Memory B cell (primary cell): ENCODE data around the gene DOCK1.

Source experiments
- ATAC-seq: fragments of 150-1000 bp; cut with Tn5 transposase; 2 replicates; pipeline ENCODE4 v1.10.0; 2021; ENCODE audit warnings: low read depth, mild to moderate bottlenecking, moderate library complexity
- DNase-seq, 2 donors: peaks; one replicate each; pipeline ENCODE4 v3.0.0; 2022; ENCODE audit warnings: low spot score in 2 of 2
- H3K27ac Mint-ChIP-seq: one replicate; pipeline ENCODE4 v1.8.0; 2022; ENCODE audit warnings: mild to moderate bottlenecking, moderate library complexity, mixed read lengths
- H3K27me3 Mint-ChIP-seq: one replicate; pipeline ENCODE4 v1.8.0; 2022; ENCODE audit warnings: mixed read lengths
- H3K36me3 Mint-ChIP-seq: one replicate; pipeline ENCODE4 v1.8.0; 2022; ENCODE audit warnings: mild to moderate bottlenecking, mixed read lengths
- H3K4me1 Mint-ChIP-seq: one replicate; pipeline ENCODE4 v1.8.0; 2022; ENCODE audit warnings: mixed read lengths
- H3K4me3 Mint-ChIP-seq: one replicate; pipeline ENCODE4 v1.8.0; 2022; ENCODE audit warnings: mild to moderate bottlenecking, moderate library complexity, mixed read lengths
- H3K9me3 Mint-ChIP-seq: one replicate; pipeline ENCODE4 v1.8.0; 2022; ENCODE audit warnings: mixed read lengths

The DOCK1 gene

DNA sequence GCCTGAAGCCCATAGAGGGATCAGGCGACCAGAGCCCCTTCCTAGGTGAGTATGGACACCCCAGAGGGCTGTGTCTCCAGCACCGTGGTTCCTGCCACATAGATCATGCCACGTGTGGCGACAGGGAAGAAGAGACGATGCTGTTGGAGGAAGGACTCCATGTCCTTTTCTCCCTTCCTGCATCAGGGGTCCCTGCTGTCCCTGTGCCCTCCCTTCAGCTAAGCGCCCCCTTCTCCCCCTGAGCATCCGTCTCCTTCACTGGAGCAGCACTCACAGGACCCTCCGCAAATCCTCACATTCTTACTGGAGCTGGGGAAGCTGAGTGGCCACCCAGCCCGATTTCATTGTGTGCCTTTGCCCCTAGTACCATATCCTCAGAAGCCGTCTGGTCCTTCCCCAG is 558.3 kb downstream of the DOCK1 start:
- H3K4me3 Mint-ChIP-seq = no peak overlapping the region
- ATAC-seq = no peak
- DNase-seq = no peak
- H3K9me3 Mint-ChIP-seq = peaks cover 7% of the 10 kb centered on the region
- H3K27ac Mint-ChIP-seq = no peak overlapping the region
- no peaks in the 10 kb centered on the region for H3K4me1 Mint-ChIP-seq
- H3K36me3 Mint-ChIP-seq = no peaks in the 10 kb centered on the region
- no peaks in the 10 kb centered on the region for H3K27me3 Mint-ChIP-seq

DNA sequence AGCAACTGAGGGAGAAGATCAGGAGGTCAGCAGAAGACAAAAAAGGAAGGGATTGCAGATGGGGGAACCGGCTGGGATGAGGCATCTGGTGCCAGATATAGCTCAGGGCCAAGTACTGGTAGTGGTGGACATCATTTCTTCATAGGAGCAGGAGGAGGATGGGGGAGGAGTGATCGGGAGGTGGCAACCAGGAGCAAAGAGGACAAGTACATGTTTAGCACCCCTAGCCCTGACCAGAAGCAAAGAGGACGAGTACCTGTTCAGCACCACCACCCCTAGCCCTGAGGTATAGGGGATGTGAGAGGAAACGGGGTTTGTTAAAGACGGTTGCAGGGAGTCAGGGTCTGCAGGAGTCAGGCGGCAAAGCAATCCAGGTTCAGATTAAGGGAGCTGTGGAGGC is 559.3 kb downstream of the DOCK1 start:
- Mint-ChIP-seq H3K4me3 (no peak overlapping the region), H3K27me3 (no peaks in the 10 kb centered on the region), H3K4me1 (no peaks in the 10 kb centered on the region), H3K36me3 (no peaks in the 10 kb centered on the region), H3K27ac (no peak overlapping the region), H3K9me3 (peaks cover 7% of the 10 kb centered on the region)
- no peak for ATAC-seq
- DNase-seq = no peak

DNA sequence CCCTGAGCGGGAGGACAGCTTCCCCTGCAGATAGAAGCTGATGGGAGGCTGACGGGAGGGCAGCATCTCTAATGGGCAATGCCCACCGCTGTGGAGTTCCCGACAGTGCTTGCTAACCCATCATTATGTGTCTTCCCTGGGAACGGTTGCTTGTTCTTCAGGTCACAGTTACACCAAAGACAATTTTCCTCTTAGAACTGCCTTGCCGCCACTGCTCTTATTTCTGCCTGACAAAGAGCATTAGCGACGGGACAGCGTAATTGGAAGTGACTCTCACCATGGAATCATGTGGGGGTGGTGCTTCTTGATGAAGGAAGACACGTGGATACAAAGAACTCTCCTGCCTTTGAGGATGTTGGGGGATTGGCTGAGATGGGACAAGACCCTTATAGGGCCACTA is 562.6 kb downstream of the DOCK1 start:
- H3K27me3 Mint-ChIP-seq = no peaks in the 10 kb centered on the region
- no peaks in the 10 kb centered on the region for H3K36me3 Mint-ChIP-seq
- H3K27ac Mint-ChIP-seq = no peak overlapping the region
- H3K4me3 Mint-ChIP-seq = no peak overlapping the region
- no peak for DNase-seq
- ATAC-seq = no peak
- no peaks in the 10 kb centered on the region for H3K4me1 Mint-ChIP-seq
- H3K9me3 Mint-ChIP-seq = peaks cover 7% of the 10 kb centered on the region

DNA sequence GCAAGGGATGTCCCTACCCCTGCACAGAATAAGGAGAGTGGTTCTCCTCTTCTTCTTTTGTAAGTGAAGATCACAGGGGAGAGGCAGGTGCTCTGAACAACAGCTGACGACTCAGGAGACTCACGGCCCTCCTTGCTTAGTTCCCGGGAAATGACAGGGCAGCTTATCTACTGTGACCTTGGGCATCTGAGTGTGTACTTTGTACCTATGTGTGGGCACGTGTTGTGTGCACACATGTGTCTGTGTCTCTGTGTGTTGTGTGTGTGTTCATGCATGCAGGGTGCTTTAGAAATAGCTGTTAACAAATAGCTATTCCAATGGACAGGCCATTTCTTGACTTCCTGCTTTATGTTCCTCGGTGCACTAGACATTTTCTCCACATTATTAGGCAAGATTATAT is 563.4 kb downstream of the DOCK1 start:
- Mint-ChIP-seq H3K27me3 (no peaks in the 10 kb centered on the region), H3K9me3 (peaks cover 4% of the 10 kb centered on the region), H3K27ac (no peak overlapping the region), H3K4me3 (no peak overlapping the region), H3K36me3 (no peaks in the 10 kb centered on the region), H3K4me1 (no peaks in the 10 kb centered on the region)
- ATAC-seq (no peak), DNase-seq (no peak)

DNA sequence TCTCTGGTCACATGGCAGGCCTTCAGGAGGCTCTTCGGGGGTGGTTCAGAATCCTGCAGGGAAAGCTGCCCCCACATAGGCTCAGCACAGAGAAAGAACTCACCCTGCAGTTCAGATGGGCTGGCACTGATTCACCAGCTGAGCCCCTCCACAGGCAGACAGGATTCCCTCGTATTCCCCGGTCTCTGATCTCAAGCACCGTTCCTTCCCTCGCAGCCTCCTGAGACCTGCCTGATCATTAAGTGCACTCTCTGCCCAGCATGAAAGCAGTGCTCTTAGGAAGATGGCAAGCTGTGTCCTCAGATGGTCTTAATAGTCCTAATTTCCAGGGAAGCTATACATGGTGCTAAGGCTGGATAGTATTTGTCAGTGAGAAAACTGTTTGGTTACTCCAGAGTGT is 565.7 kb downstream of the DOCK1 start:
- DNase-seq (no peak), ATAC-seq (no peak)
- no peak overlapping the region for H3K4me3 Mint-ChIP-seq
- H3K27ac Mint-ChIP-seq = no peak overlapping the region
- H3K9me3 Mint-ChIP-seq = peaks cover 1% of the 10 kb centered on the region
- no peaks in the 10 kb centered on the region for H3K27me3 Mint-ChIP-seq
- H3K4me1 Mint-ChIP-seq = no peaks in the 10 kb centered on the region
- no peaks in the 10 kb centered on the region for H3K36me3 Mint-ChIP-seq

DNA sequence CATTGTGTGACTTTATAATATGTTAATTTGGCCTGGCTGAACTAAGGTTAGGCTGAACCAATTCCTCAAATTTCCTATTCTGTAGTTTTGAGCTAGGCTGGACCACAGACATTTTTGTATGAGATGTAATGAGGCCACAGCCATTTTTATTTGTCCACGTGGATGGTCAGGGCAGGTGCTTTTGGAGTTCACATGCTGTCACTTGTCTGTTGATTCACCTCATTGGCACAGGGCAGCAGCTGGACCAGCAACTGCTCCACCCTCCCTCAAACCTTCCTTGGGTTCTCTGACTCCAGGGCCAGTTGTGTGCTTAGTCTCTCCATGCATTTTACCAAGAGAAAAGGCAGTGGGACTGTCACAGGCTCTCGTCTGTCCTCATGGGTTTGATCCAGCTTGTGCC is 567.7 kb downstream of the DOCK1 start:
- H3K27me3 Mint-ChIP-seq = no peaks in the 10 kb centered on the region
- ATAC-seq = no peak
- H3K36me3 Mint-ChIP-seq = no peaks in the 10 kb centered on the region
- H3K4me1 Mint-ChIP-seq = no peaks in the 10 kb centered on the region
- no peaks in the 10 kb centered on the region for H3K9me3 Mint-ChIP-seq
- H3K27ac Mint-ChIP-seq = no peak overlapping the region
- DNase-seq = no peak
- H3K4me3 Mint-ChIP-seq = no peak overlapping the region

DNA sequence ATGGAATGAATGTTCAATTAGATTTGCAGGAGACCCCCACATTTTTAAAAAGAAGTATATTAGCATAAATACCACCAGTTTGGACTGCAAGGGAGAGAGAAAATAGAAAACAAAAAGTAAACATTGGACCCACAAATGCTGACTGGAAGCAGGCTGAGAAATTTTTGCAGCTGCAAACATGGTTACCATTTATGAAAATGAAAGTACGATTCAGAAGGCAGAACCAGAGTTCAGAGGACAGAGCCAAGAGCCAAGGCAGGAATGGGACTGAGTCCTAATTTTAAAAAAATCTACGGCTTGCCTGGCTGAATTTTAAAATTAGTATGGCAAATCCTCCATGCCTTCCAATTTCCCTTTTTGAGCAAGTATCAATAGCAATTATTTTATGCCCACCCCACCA is 569.3 kb downstream of the DOCK1 start:
- Mint-ChIP-seq H3K27me3 (no peaks in the 10 kb centered on the region), H3K9me3 (peaks cover 3% of the 10 kb centered on the region), H3K4me1 (no peaks in the 10 kb centered on the region), H3K27ac (no peak overlapping the region), H3K36me3 (no peaks in the 10 kb centered on the region), H3K4me3 (no peak overlapping the region)
- ATAC-seq (no peak), DNase-seq (no peak)

DNA sequence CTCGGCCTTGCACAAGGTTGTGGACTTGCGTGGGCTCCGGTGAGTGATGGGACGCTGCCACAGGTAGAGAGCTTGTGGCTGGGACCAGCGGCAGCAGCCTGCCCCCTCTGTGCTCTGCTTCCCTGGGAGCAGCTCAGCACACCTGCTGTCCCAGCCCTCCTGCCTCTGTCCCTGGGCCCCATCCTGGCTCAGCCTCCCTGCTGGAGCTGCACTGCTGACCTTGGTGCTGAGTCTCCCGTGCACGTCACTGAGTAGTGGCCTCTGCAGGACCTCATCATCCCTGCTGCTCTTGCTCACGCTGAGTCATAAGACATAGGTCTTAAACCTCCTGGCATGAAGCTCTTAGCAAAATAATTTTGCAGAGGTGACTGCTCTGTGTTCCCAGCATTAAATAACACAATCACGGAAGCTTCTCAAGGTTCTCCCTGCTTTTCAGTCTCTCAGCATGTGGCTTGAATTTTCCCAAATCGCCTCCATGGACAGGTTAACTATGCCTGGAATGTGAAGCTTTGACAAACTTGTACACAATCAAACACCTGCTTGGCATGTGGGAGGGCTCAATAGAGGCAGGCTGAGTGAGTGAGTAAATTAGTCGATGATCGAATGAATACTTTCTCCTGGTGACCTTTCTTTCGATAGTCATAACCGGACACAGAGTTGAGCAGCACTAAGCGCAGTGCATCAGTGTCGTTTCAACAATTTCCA is 580.1 kb downstream of the DOCK1 start:
- H3K27ac Mint-ChIP-seq = no peak overlapping the region
- H3K36me3 Mint-ChIP-seq = no peaks in the 10 kb centered on the region
- DNase-seq = no peak
- no peak for ATAC-seq
- H3K9me3 Mint-ChIP-seq = peaks cover 5% of the 10 kb centered on the region
- no peak overlapping the region for H3K4me3 Mint-ChIP-seq
- no peaks in the 10 kb centered on the region for H3K4me1 Mint-ChIP-seq
- peaks cover 4% of the 10 kb centered on the region for H3K27me3 Mint-ChIP-seq

DNA sequence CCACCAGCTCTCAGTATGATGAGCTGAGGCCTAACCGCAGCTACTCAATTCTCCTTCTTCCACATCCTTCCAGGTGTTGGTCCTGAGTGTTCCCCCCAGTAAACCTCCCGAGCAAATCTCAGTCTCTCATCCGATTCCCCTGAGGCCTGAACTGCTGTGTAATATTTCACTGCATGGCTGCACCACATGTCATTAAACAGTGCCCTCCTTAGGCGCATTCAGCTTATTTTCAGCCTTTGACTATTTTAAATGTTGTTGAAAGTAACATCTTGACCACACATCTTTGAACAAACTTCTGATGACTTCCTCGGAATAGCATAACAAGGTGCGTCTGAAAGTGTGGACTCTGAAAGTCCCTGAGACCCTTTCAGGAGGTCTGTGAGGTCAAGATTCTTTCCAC is 581.1 kb downstream of the DOCK1 start:
- Mint-ChIP-seq H3K9me3 (peaks cover 5% of the 10 kb centered on the region), H3K4me3 (no peak overlapping the region), H3K36me3 (no peaks in the 10 kb centered on the region), H3K27ac (no peak overlapping the region), H3K27me3 (peaks cover 4% of the 10 kb centered on the region), H3K4me1 (no peaks in the 10 kb centered on the region)
- no peak for ATAC-seq
- DNase-seq = no peak

DNA sequence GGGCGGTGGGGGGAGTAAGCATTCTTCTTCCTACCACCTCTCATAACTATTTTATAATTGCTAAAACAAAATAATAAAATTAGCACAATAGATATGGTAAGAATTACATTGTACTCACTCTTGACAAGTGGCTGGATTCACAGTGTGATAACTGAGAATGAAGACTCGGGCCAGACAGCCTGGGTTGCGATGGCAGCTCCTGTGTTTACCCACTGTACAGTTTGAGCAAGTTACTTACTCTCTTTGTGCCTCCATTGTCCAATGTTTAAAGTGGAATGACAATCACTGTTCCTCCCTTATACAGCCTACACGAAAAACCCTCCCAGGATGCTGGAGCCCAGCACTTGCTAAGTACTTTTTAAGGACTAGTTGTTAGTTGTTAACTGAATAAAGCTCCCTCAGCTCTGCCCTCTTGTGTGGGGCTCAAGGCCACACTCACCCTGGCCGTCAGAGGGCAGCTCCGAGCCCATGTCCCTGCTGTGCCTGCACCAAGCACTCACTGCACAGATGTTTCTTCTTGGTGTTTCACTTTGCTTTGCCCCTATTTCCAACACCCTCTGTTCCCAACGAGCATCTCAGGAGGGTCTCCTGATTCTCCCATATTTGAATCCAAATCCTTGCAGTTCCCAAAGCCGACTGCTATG is 587.5 kb downstream of the DOCK1 start:
- DNase-seq = no peak
- no peak overlapping the region for H3K4me3 Mint-ChIP-seq
- H3K9me3 Mint-ChIP-seq = peaks cover 2% of the 10 kb centered on the region
- no peaks in the 10 kb centered on the region for H3K27me3 Mint-ChIP-seq
- H3K4me1 Mint-ChIP-seq = no peaks in the 10 kb centered on the region
- H3K27ac Mint-ChIP-seq = no peak overlapping the region
- no peak for ATAC-seq
- no peaks in the 10 kb centered on the region for H3K36me3 Mint-ChIP-seq

DNA sequence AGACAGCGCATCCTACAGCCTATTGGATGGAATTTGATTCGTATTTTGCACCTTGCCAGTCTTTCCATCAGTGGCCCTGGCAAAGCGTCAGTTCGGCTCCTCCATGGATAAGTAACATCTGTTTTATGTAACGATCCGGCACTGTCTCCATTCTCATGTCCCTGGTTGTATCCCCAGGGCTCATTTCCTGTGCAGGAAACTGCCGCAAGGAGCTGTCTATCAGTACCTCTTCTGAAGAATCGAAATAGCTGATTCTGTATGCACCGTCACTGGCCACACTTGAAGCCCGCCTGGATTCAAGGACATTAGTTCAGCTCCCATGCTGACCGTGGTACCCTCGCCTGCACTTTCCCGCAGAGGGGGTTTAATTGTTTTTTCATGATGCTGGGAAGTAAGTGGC is 590.8 kb downstream of the DOCK1 start:
- Mint-ChIP-seq H3K27ac (no peak overlapping the region), H3K36me3 (no peaks in the 10 kb centered on the region), H3K4me1 (no peaks in the 10 kb centered on the region), H3K27me3 (no peaks in the 10 kb centered on the region), H3K4me3 (no peak overlapping the region), H3K9me3 (peaks cover 2% of the 10 kb centered on the region)
- DNase-seq = no peak
- ATAC-seq = no peak

DNA sequence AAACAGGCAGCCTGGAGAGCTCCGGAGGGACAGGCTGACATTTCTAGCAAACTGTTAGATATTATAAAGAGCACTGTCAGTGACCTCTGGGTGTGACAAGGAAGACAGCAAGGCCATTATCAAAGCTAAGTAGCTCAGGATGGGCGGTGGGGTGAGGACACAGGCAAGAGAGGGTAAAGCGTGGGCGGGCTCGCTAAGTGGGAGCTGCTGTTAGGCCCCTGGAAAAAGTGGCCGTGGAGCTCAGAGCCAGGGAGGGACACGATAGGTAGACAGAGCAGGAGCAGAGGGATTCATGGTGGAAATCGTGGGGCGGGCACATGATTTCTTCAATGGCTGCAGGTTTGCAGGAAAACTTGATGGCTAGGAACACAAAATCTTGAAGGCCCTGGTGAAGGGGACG is 592.5 kb downstream of the DOCK1 start:
- Mint-ChIP-seq H3K4me3 (no peak overlapping the region), H3K27ac (no peak overlapping the region), H3K4me1 (no peaks in the 10 kb centered on the region), H3K36me3 (no peaks in the 10 kb centered on the region), H3K9me3 (peaks cover 2% of the 10 kb centered on the region), H3K27me3 (no peaks in the 10 kb centered on the region)
- DNase-seq (no peak), ATAC-seq (no peak)

DNA sequence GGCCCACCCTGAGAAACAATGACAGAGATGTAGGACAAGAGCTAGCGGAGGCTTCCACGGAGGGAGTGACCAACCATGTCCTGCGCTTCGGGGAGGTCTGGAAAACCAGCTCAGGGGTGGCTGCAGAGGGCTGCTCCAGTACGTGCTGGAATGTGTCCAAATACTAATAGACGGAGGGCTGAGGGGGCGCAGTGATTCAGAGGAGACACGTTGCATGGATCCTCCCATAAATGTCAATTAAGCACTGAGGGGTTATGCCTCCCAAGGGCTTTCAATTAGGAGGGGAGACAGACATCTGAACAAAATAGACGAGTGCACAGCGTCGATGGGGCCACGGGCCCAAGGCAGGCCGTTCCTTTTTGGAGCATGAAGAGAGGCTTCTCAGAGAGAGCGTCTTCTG is 592.9 kb downstream of the DOCK1 start:
- ATAC-seq (no peak), DNase-seq (no peak)
- Mint-ChIP-seq H3K27ac (no peak overlapping the region), H3K27me3 (no peaks in the 10 kb centered on the region), H3K9me3 (peaks cover 2% of the 10 kb centered on the region), H3K4me1 (no peaks in the 10 kb centered on the region), H3K4me3 (no peak overlapping the region), H3K36me3 (no peaks in the 10 kb centered on the region)

DNA sequence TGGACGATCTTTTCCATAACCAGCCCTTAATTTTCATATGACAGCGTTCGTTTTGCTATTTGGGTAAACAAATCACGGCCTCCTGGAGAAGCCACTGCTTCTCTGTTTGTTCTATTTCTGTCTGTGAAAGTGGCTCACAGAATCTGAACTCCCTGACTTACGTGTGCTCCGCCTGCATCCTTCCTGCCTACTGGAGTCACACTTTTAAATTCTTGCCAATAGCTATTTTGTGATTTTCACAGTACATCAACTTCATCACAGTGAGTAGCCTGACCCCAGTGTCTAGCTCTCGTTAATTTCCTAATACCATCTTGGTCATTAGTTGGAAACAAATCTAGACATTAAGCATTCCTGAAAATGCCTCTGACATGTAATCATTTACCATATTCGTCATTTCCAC is 594.9 kb downstream of the DOCK1 start:
- DNase-seq (no peak), ATAC-seq (no peak)
- H3K4me1 Mint-ChIP-seq = no peaks in the 10 kb centered on the region
- H3K4me3 Mint-ChIP-seq = no peak overlapping the region
- H3K9me3 Mint-ChIP-seq = peaks cover 2% of the 10 kb centered on the region
- no peaks in the 10 kb centered on the region for H3K36me3 Mint-ChIP-seq
- H3K27ac Mint-ChIP-seq = no peak overlapping the region
- no peaks in the 10 kb centered on the region for H3K27me3 Mint-ChIP-seq
